ENCODE data around the gene CNN3. TPM values are rescaled to one million over a fixed set of nuclear protein-coding genes. Genes with fewer than 3 reads are reported as not detected.

CNN3 gene
- total and polyA plus RNA-seq, 2 donors (not counting 1 experiment from before 2014, with no cell fraction given): 2.3 to 17.2 TPM

DNA sequence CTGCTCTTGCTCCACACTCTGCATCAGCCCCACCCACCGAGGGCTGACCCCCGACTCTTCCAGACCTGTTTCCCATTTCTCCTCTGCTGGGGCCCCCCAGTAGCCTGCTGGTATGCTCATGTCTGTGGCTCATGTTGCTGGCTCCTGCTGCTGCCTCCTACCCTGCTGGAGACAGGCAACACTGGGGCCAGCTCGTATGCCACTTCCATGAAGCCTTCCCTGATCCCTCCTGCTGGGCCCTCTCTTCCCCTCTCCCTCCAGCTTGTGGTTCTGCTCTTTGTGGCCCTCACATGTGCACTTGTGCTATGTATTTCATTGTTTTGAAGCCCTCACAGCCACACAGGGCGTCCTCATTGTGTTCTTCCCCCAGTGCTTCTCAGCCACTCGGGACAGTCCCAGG is 40.5 kb downstream of the CNN3 start:
- Mint-ChIP-seq H3K4me3 (no peak overlapping the region), H3K27ac (no peak overlapping the region), H3K27me3 (no peaks in the 10 kb centered on the region), H3K4me1 (peaks cover 9% of the 10 kb centered on the region), H3K9me3 (ENCODE audit: insufficient read depth) (no peaks in the 10 kb centered on the region)
- intact Hi-C loops (cut with micrococcal nuclease): no loop called here
- no peaks in the 10 kb centered on the region for H3K9me3 ChIP-seq (ENCODE audit: control extremely low read depth in 1 of 3, control insufficient read depth in 2 of 3, insufficient read depth in 1 of 3, low read length in 2 of 3)
- H3K9ac ChIP-seq (ENCODE audit: low read length): no peak overlapping the region
- no peaks in the 10 kb centered on the region for H4K20me1 ChIP-seq (ENCODE audit: control insufficient read depth, insufficient read depth, low read length, poor library complexity, severe bottlenecking)
- DNase-seq (no peak), ATAC-seq (ENCODE audit: low read depth) (no peak)
- CTCF ChIA-PET: no interaction called here
- no peak overlapping the region for H3K4me3 ChIP-seq (ENCODE audit: control extremely low read depth in 1 of 5, extremely low read depth in 1 of 5, insufficient read depth in 1 of 5, low read depth in 2 of 5, low read length in 4 of 5)
- TF ChIP-seq CTCF (IDR thresholded peaks at IDR 0.05): no peak
- no peak for TF ChIP-seq EZH2 (IDR thresholded peaks at IDR 0.05; ENCODE audit: borderline replicate concordance, insufficient read depth, low read depth, low read length, poor library complexity, severe bottlenecking)
- peaks cover 0 to 4% of the 10 kb centered on the region in 2 donors for H3K4me1 ChIP-seq (ENCODE audit: control insufficient read depth in 2 of 2, insufficient read depth in 2 of 2, low read length in 2 of 2)
- WGBS (ENCODE audit: insufficient coverage): 87% methylated on average over 4 of the region's 5 CpGs
- H3K27me3 ChIP-seq (replicated peaks in 1 of 4; ENCODE audit: control extremely low read depth in 1 of 4, control insufficient read depth in 3 of 4, insufficient read depth in 4 of 4, low read length in 3 of 4): no peaks in the 10 kb centered on the region
- no peaks in the 10 kb centered on the region for H3K36me3 ChIP-seq (replicated peaks in 1 of 2; ENCODE audit: control extremely low read depth in 1 of 2, control insufficient read depth in 1 of 2, extremely low read depth in 1 of 2, insufficient read depth in 2 of 2, low read length in 1 of 2)
- H3K27ac ChIP-seq (ENCODE audit: low read length in 2 of 2): no peak overlapping the region
- H2AFZ ChIP-seq (ENCODE audit: insufficient read depth, low read depth, low read length, poor library complexity, severe bottlenecking): no peak overlapping the region
- POLR2A ChIA-PET: no interaction called here
- H3K4me2 ChIP-seq (replicated peaks; ENCODE audit: low read depth, low read length, poor library complexity, severe bottlenecking): no peak overlapping the region
- no peaks in the 10 kb centered on the region for H3K79me2 ChIP-seq (ENCODE audit: control insufficient read depth, insufficient read depth, low read length)

GRCh38 chr1:94884507-94884906 is 42.4 kb downstream of the CNN3 start:
- ChIA-PET POLR2A (no interaction called here), CTCF (no interaction called here)
- Histone ChIP-seq H3K27ac (ENCODE audit: low read length in 2 of 2) (no peak overlapping the region), H3K79me2 (ENCODE audit: control insufficient read depth, insufficient read depth, low read length) (no peaks in the 10 kb centered on the region), H3K27me3 (replicated peaks in 1 of 4; ENCODE audit: control extremely low read depth in 1 of 4, control insufficient read depth in 3 of 4, insufficient read depth in 4 of 4, low read length in 3 of 4) (no peaks in the 10 kb centered on the region), H2AFZ (ENCODE audit: insufficient read depth, low read depth, low read length, poor library complexity, severe bottlenecking) (no peak overlapping the region), H3K9ac (ENCODE audit: low read length) (no peak overlapping the region), H3K4me3 (ENCODE audit: control extremely low read depth in 1 of 5, extremely low read depth in 1 of 5, insufficient read depth in 1 of 5, low read depth in 2 of 5, low read length in 4 of 5) (no peak overlapping the region), H3K4me1 (ENCODE audit: control insufficient read depth in 2 of 2, insufficient read depth in 2 of 2, low read length in 2 of 2) (peaks cover 0 to 4% of the 10 kb centered on the region in 2 donors), H4K20me1 (ENCODE audit: control insufficient read depth, insufficient read depth, low read length, poor library complexity, severe bottlenecking) (no peaks in the 10 kb centered on the region), H3K36me3 (replicated peaks in 1 of 2; ENCODE audit: control extremely low read depth in 1 of 2, control insufficient read depth in 1 of 2, extremely low read depth in 1 of 2, insufficient read depth in 2 of 2, low read length in 1 of 2) (no peaks in the 10 kb centered on the region), H3K9me3 (ENCODE audit: control extremely low read depth in 1 of 3, control insufficient read depth in 2 of 3, insufficient read depth in 1 of 3, low read length in 2 of 3) (no peaks in the 10 kb centered on the region), H3K4me2 (replicated peaks; ENCODE audit: low read depth, low read length, poor library complexity, severe bottlenecking) (no peak overlapping the region)
- DNase-seq: no peak
- no peak for TF ChIP-seq EZH2 (IDR thresholded peaks at IDR 0.05; ENCODE audit: borderline replicate concordance, insufficient read depth, low read depth, low read length, poor library complexity, severe bottlenecking)
- TF ChIP-seq CTCF (IDR thresholded peaks at IDR 0.05): no peak
- ATAC-seq (ENCODE audit: low read depth): no peak
- no peak overlapping the region for H3K27ac Mint-ChIP-seq
- intact Hi-C loops (cut with micrococcal nuclease): no loop called here
- no peak overlapping the region for H3K4me3 Mint-ChIP-seq
- no peaks in the 10 kb centered on the region for H3K27me3 Mint-ChIP-seq
- no peaks in the 10 kb centered on the region for H3K9me3 Mint-ChIP-seq (ENCODE audit: insufficient read depth)
- peaks cover 9% of the 10 kb centered on the region for H3K4me1 Mint-ChIP-seq
- WGBS (ENCODE audit: insufficient coverage): 91% methylated on average over 2 of the region's 6 CpGs

Data from B cell (primary cell).